Effector memory CD4-positive, alpha-beta T cell (primary cell): ENCODE results near the gene CAPN14.
"Not testable (repeated sequence)": the region's sequence is repeated elsewhere in the genome, so short reads cannot be mapped to it uniquely, and the experiment has no call there.

ENCODE experiments used
- DNase-seq, 3 donors: peaks; one replicate each; pipeline ENCODE4 v3.0.0-alpha.2; 2020
- H3K27ac ChIP-seq: 2 replicates; pipeline ENCODE4 v1.7.0; 2013; ENCODE audit warnings: mild to moderate bottlenecking, low read length, moderate library complexity; ENCODE audit not compliant: insufficient read depth, poor library complexity, severe bottlenecking
- H3K27me3 ChIP-seq: replicated peaks from 2 replicates; pipeline ENCODE4 v1.7.0; 2013; ENCODE audit warnings: mild to moderate bottlenecking, low read length; ENCODE audit not compliant: insufficient read depth, control insufficient read depth, poor library complexity, severe bottlenecking
- H3K36me3 ChIP-seq: 2 replicates; pipeline ENCODE4 v1.7.0; 2013; ENCODE audit warnings: mild to moderate bottlenecking, low read length, moderate library complexity; ENCODE audit not compliant: control insufficient read depth, insufficient read depth
- H3K4me1 ChIP-seq: 2 replicates; pipeline ENCODE4 v1.7.0; 2013; ENCODE audit warnings: low read length, mild to moderate bottlenecking; ENCODE audit not compliant: control insufficient read depth, insufficient read depth, poor library complexity, severe bottlenecking
- H3K4me3 ChIP-seq: 2 replicates; pipeline ENCODE4 v1.7.0; 2013; ENCODE audit warnings: low read length, low read depth, mild to moderate bottlenecking; ENCODE audit not compliant: insufficient read depth, poor library complexity, severe bottlenecking
- H3K9me3 ChIP-seq: 2 replicates; pipeline ENCODE4 v1.7.0; 2013; ENCODE audit warnings: mild to moderate bottlenecking, low read length, moderate library complexity; ENCODE audit not compliant: control insufficient read depth

CAPN14 gene

GRCh38 chr2:31187166-31187565 is 30.1 kb downstream of the CAPN14 start:
- no peak for DNase-seq
- H3K4me1 ChIP-seq, result no peaks in the 10 kb centered on the region
- no peaks in the 10 kb centered on the region for H3K9me3 ChIP-seq
- no peak overlapping the region for H3K4me3 ChIP-seq
- no peaks in the 10 kb centered on the region for H3K27me3 ChIP-seq
- no peak overlapping the region for H3K27ac ChIP-seq
- H3K36me3 ChIP-seq, result no peaks in the 10 kb centered on the region

- H3K4me3 ChIP-seq, H3K27me3 ChIP-seq, H3K27ac ChIP-seq, H3K9me3 ChIP-seq, H3K4me1 ChIP-seq, H3K36me3 ChIP-seq, DNase-seq: not testable (repeated sequence)
Measured at GRCh38 chr2:31183973-31184372, 33.3 kb downstream of the CAPN14 start.

GRCh38 chr2:31176742-31177141 is 40.6 kb downstream of the CAPN14 start:
- H3K27me3 ChIP-seq, result no peaks in the 10 kb centered on the region
- no peaks in the 10 kb centered on the region for H3K36me3 ChIP-seq
- no peak overlapping the region for H3K4me3 ChIP-seq
- no peak for DNase-seq
- H3K27ac ChIP-seq, result no peak overlapping the region
- H3K4me1 ChIP-seq, result no peaks in the 10 kb centered on the region
- H3K9me3 ChIP-seq, result no peaks in the 10 kb centered on the region

GRCh38 chr2:31171142-31171541 is 46.2 kb downstream of the CAPN14 start:
- Histone ChIP-seq H3K4me3 (no peak overlapping the region), H3K9me3 (no peaks in the 10 kb centered on the region), H3K27ac (no peak overlapping the region), H3K27me3 (no peaks in the 10 kb centered on the region), H3K4me1 (no peaks in the 10 kb centered on the region), H3K36me3 (no peaks in the 10 kb centered on the region)
- no peak for DNase-seq

GRCh38 chr2:31170071-31170698 is 47.1 kb downstream of the CAPN14 start:
- no peaks in the 10 kb centered on the region for H3K27me3 ChIP-seq
- H3K36me3 ChIP-seq, result no peaks in the 10 kb centered on the region
- peak in 2 of 3 donors; percentile 2 to 15 for DNase-seq
- no peaks in the 10 kb centered on the region for H3K4me1 ChIP-seq
- H3K9me3 ChIP-seq, result no peaks in the 10 kb centered on the region
- no peak overlapping the region for H3K4me3 ChIP-seq
- H3K27ac ChIP-seq, result no peak overlapping the region

GRCh38 chr2:31168291-31168690 is 49.0 kb downstream of the CAPN14 start:
- DNase-seq, result no peak
- Histone ChIP-seq H3K27ac (no peak overlapping the region), H3K27me3 (no peaks in the 10 kb centered on the region), H3K36me3 (no peaks in the 10 kb centered on the region), H3K4me1 (no peaks in the 10 kb centered on the region), H3K4me3 (no peak overlapping the region), H3K9me3 (no peaks in the 10 kb centered on the region)

- Histone ChIP-seq H3K4me1 (no peaks in the 10 kb centered on the region), H3K27ac (no peak overlapping the region), H3K36me3 (no peaks in the 10 kb centered on the region), H3K9me3 (no peaks in the 10 kb centered on the region), H3K4me3 (no peak overlapping the region), H3K27me3 (no peaks in the 10 kb centered on the region)
- DNase-seq, result no peak
Measured at GRCh38 chr2:31166925-31167324, 50.4 kb downstream of the CAPN14 start.

- Histone ChIP-seq H3K9me3 (no peaks in the 10 kb centered on the region), H3K27me3 (no peaks in the 10 kb centered on the region), H3K36me3 (no peaks in the 10 kb centered on the region), H3K4me3 (no peak overlapping the region), H3K4me1 (no peaks in the 10 kb centered on the region), H3K27ac (no peak overlapping the region)
- no peak for DNase-seq
Measured at GRCh38 chr2:31163011-31163539, 54.2 kb downstream of the CAPN14 start.

- H3K4me1 ChIP-seq, result no peaks in the 10 kb centered on the region
- no peak overlapping the region for H3K4me3 ChIP-seq
- H3K27me3 ChIP-seq, result no peaks in the 10 kb centered on the region
- no peak for DNase-seq
- H3K27ac ChIP-seq, result no peak overlapping the region
- no peaks in the 10 kb centered on the region for H3K9me3 ChIP-seq
- no peaks in the 10 kb centered on the region for H3K36me3 ChIP-seq
Measured at GRCh38 chr2:31161637-31162036, 55.7 kb downstream of the CAPN14 start.

- no peaks in the 10 kb centered on the region for H3K27me3 ChIP-seq
- no peaks in the 10 kb centered on the region for H3K36me3 ChIP-seq
- no peak overlapping the region for H3K4me3 ChIP-seq
- no peaks in the 10 kb centered on the region for H3K4me1 ChIP-seq
- H3K27ac ChIP-seq, result no peak overlapping the region
- no peaks in the 10 kb centered on the region for H3K9me3 ChIP-seq
- no peak for DNase-seq
Measured at GRCh38 chr2:31151501-31151900, 65.8 kb downstream of the CAPN14 start.
